ENCODE data around the gene SLAMF1.
"Not testable (repeated sequence)": the region's sequence is repeated elsewhere in the genome, so short reads cannot be mapped to it uniquely, and the experiment has no call there.

The SLAMF1 gene

GRCh38 chr1:160605792-160606479 is 40.9 kb downstream of the SLAMF1 start:
- no peak for DNase-seq (ENCODE audit: low read depth)

GRCh38 chr1:160605205-160605604 is 41.6 kb downstream of the SLAMF1 start:
- DNase-seq (ENCODE audit: low read depth), result no peak

GRCh38 chr1:160597705-160598104 is 49.1 kb downstream of the SLAMF1 start:
- no peak for DNase-seq (ENCODE audit: low read depth)

- no peak for DNase-seq (ENCODE audit: low read depth)
Measured at GRCh38 chr1:160597051-160597450, 49.8 kb downstream of the SLAMF1 start.

GRCh38 chr1:160590488-160590887 is 56.4 kb downstream of the SLAMF1 start:
- DNase-seq (ENCODE audit: low read depth), result no peak

- no peak for DNase-seq (ENCODE audit: low read depth)
Measured at GRCh38 chr1:160588468-160588867, 58.4 kb downstream of the SLAMF1 start.

GRCh38 chr1:160584784-160585183 is 62.1 kb downstream of the SLAMF1 start:
- no peak for DNase-seq (ENCODE audit: low read depth)

- DNase-seq (ENCODE audit: low read depth), result not testable (repeated sequence)
Measured at GRCh38 chr1:160582976-160583375, 63.9 kb downstream of the SLAMF1 start.

GRCh38 chr1:160581961-160582360 is 64.9 kb downstream of the SLAMF1 start:
- no peak for DNase-seq (ENCODE audit: low read depth)

- DNase-seq (ENCODE audit: low read depth), result no peak
Measured at GRCh38 chr1:160580221-160580812, 66.5 kb downstream of the SLAMF1 start.

- no peak for DNase-seq (ENCODE audit: low read depth)
Measured at GRCh38 chr1:160579216-160579701, 67.6 kb downstream of the SLAMF1 start, which contains the start of gene CD84. Gene CD84, minus strand, starts transcription at chr1:160579496. Its CDS starts 59 bp downstream, at chr1:160579437.

- no peak for DNase-seq (ENCODE audit: low read depth)
Measured at GRCh38 chr1:160578525-160579191, 68.2 kb downstream of the SLAMF1 start.

- no peak for DNase-seq (ENCODE audit: low read depth)
Measured at GRCh38 chr1:160578175-160578524, 68.7 kb downstream of the SLAMF1 start.

GRCh38 chr1:160577671-160578070 is 69.2 kb downstream of the SLAMF1 start:
- no peak for DNase-seq (ENCODE audit: low read depth)

GRCh38 chr1:160576884-160577283 is 70.0 kb downstream of the SLAMF1 start:
- DNase-seq (ENCODE audit: low read depth), result no peak

- peak; percentile 11 for DNase-seq (ENCODE audit: low read depth)
Measured at GRCh38 chr1:160576390-160576789, 70.5 kb downstream of the SLAMF1 start.

GRCh38 chr1:160575112-160575664 is 71.7 kb downstream of the SLAMF1 start:
- DNase-seq (ENCODE audit: low read depth), result no peak

GRCh38 chr1:160570840-160571239 is 76.0 kb downstream of the SLAMF1 start:
- DNase-seq (ENCODE audit: low read depth), result no peak

GRCh38 chr1:160569806-160570205 is 77.0 kb downstream of the SLAMF1 start:
- DNase-seq (ENCODE audit: low read depth), result no peak

- DNase-seq (ENCODE audit: low read depth), result peak; percentile 74
Measured at GRCh38 chr1:160567858-160568682, 78.8 kb downstream of the SLAMF1 start.

GRCh38 chr1:160567341-160567740 is 79.5 kb downstream of the SLAMF1 start:
- DNase-seq (ENCODE audit: low read depth), result no peak

- DNase-seq (ENCODE audit: low read depth), result no peak
Measured at GRCh38 chr1:160565564-160565963, 81.3 kb downstream of the SLAMF1 start.
